Measurements from ENCODE around the gene ZNF470. TPM values are rescaled to one million over a fixed set of nuclear protein-coding genes. Genes with fewer than 3 reads are reported as not detected.
A peak's percentile ranks its signal among the peaks of the same experiment; 100 is the strongest.

ZNF470 gene
- total and polyA plus RNA-seq, 2 of the 13 experiments (the other 11 are each of a cell fraction or from before 2014, with no cell fraction given) = not detected

- TF ChIP-seq NR2F2 (IDR thresholded peaks at IDR 0.05; ENCODE audit: borderline replicate concordance, low read depth) = no peak
- TF ChIP-seq ZNF207 (IDR thresholded peaks at IDR 0.05; ENCODE audit: borderline replicate concordance) = no peak
- no peak for TF ChIP-seq ATF1 (CRISPR knock-in tag; IDR thresholded peaks at IDR 0.05)
- peak; percentile 99 for TF ChIP-seq ZNF224 (CRISPR knock-in tag; IDR thresholded peaks at IDR 0.05)
- TF ChIP-seq TOE1 (CRISPR knock-in tag; IDR thresholded peaks at IDR 0.05) = peak; percentile 99
- peak; percentile 96 for TF ChIP-seq KMT2A (CRISPR knock-in tag; IDR thresholded peaks at IDR 0.05)
- peak; percentile 100 for TF ChIP-seq ETS1 (CRISPR knock-in tag; IDR thresholded peaks at IDR 0.05)
- TF ChIP-seq ZNF143 (CRISPR knock-in tag; IDR thresholded peaks at IDR 0.05) = peak; percentile 76
- peak; percentile 69 for TF ChIP-seq NFYB (CRISPR knock-in tag; IDR thresholded peaks at IDR 0.05)
- peak; percentile 100 for TF ChIP-seq ZNF772 (CRISPR knock-in tag; IDR thresholded peaks at IDR 0.05)
- TF ChIP-seq GFI1 (CRISPR knock-in tag; IDR thresholded peaks at IDR 0.05; ENCODE audit: borderline replicate concordance) = peak; percentile 91
- peak; percentile 95 for TF ChIP-seq ARID4A (CRISPR knock-in tag; IDR thresholded peaks at IDR 0.05; ENCODE audit: borderline replicate concordance)
- TF ChIP-seq ZNF615 (CRISPR knock-in tag; IDR thresholded peaks at IDR 0.05; ENCODE audit: borderline replicate concordance) = peak; percentile 100
- peak; percentile 97 for TF ChIP-seq AKAP8 (CRISPR knock-in tag; IDR thresholded peaks at IDR 0.05)
- TF ChIP-seq NCOR1 (IDR thresholded peaks at IDR 0.05; ENCODE audit: borderline replicate concordance, low read length) = no peak
- no peak for TF ChIP-seq SMARCE1 (IDR thresholded peaks at IDR 0.05; ENCODE audit: borderline replicate concordance)
- peak; percentile 100 for TF ChIP-seq KDM4B (CRISPR knock-in tag; IDR thresholded peaks at IDR 0.05)
- TF ChIP-seq ZNF883 (CRISPR knock-in tag; IDR thresholded peaks at IDR 0.05; ENCODE audit: not compliant biosample characterization) = peak; percentile 100
- TF ChIP-seq POLR2AphosphoS5 (IDR thresholded peaks at IDR 0.05; ENCODE audit: low read depth, low read length) = no peak
- TF ChIP-seq NFE2L1 (CRISPR knock-in tag; IDR thresholded peaks at IDR 0.05; ENCODE audit: borderline replicate concordance) = peak; percentile 97
- TF ChIP-seq KLF11 (CRISPR knock-in tag; IDR thresholded peaks at IDR 0.05) = peak; percentile 100
- peak; percentile 100 for TF ChIP-seq ISX (CRISPR knock-in tag; conservative IDR thresholded peaks at IDR 0.05)
- peak; percentile 57 to 94; a peak in 3 of 4 replicates for TF ChIP-seq HMGXB4 (CRISPR knock-in tag; IDR thresholded peaks at IDR 0.05; ENCODE audit: borderline replicate concordance in 1 of 2, low read depth in 1 of 2)
- TF ChIP-seq DPF2 (CRISPR knock-in tag; IDR thresholded peaks at IDR 0.05; ENCODE audit: borderline replicate concordance, low read depth) = no peak
These were observed 70.8 kb downstream of the ZNF470 start (continued) for GRCh38 chr19:56637976-56638555.
